OCI-LY1 (cell line): ENCODE results near the gene CARS1.
A peak's percentile ranks its signal among the peaks of the same experiment; 100 is the strongest.

Experiments
- H2AFZ ChIP-seq: fragments of 200-600 bp; sonication (generic), shearing (Covaris generic); 2 replicates; pipeline ENCODE4 v1.6.0; 2014; ENCODE audit warnings: antibody characterized with exemption, mild to moderate bottlenecking, low read length
- H3F3A ChIP-seq: fragments of 200-600 bp; sonication (generic), shearing (Covaris generic); 2 replicates; pipeline ENCODE4 v1.6.0; 2014; ENCODE audit warnings: mild to moderate bottlenecking, antibody characterized with exemption, low read length, moderate library complexity; ENCODE audit not compliant: insufficient read depth
- H3K27ac ChIP-seq: fragments of 200-600 bp; sonication (generic); 2 replicates; pipeline ENCODE4 v1.5.1; 2014; ENCODE audit warnings: low read length, mixed run types, mild to moderate bottlenecking, low read depth; ENCODE audit not compliant: poor library complexity, severe bottlenecking
- H3K27me3 ChIP-seq: fragments of 200-600 bp; sonication (generic); 2 replicates; pipeline ENCODE4 v1.6.0; 2014; ENCODE audit warnings: antibody characterized with exemption, mild to moderate bottlenecking, low read length, moderate library complexity; ENCODE audit not compliant: insufficient read depth
- H3K36me3 ChIP-seq: fragments of 200-600 bp; sonication (generic); 2 replicates; pipeline ENCODE4 v1.6.1; 2014; ENCODE audit warnings: mild to moderate bottlenecking, antibody characterized with exemption, low read length, moderate library complexity, mixed read lengths; ENCODE audit not compliant: insufficient read depth
- H3K4me1 ChIP-seq: fragments of 200-600 bp; sonication (generic); 2 replicates; pipeline ENCODE4 v1.5.1; 2014; ENCODE audit warnings: mild to moderate bottlenecking, low read length, moderate library complexity; ENCODE audit not compliant: insufficient read depth, severe bottlenecking
- H3K4me2 ChIP-seq: fragments of 200-600 bp; sonication (generic), shearing (Covaris generic); 2 replicates; pipeline ENCODE4 v1.6.1; 2014; ENCODE audit warnings: low read length
- H3K4me3 ChIP-seq: fragments of 200-600 bp; sonication (generic); 2 replicates; pipeline ENCODE4 v1.5.1; 2014; ENCODE audit warnings: low read length, low read depth, mild to moderate bottlenecking, mixed read lengths; ENCODE audit not compliant: poor library complexity, severe bottlenecking
- H3K79me2 ChIP-seq: fragments of 200-600 bp; shearing (Covaris generic); 2 replicates; pipeline ENCODE4 v1.6.1; 2016; ENCODE audit warnings: mixed run types, low read length, mixed read lengths; ENCODE audit not compliant: insufficient read depth
- H3K9ac ChIP-seq: fragments of 200-600 bp; sonication (generic), shearing (Covaris generic); 2 replicates; pipeline ENCODE4 v1.6.1; 2014; ENCODE audit warnings: mild to moderate bottlenecking, low read length, mixed read lengths
- H3K9me2 ChIP-seq: fragments of 200-600 bp; sonication (generic), shearing (Covaris generic); 2 replicates; pipeline ENCODE4 v1.6.1; 2014; ENCODE audit warnings: low read depth, mild to moderate bottlenecking, low read length, mixed read lengths
- H3K9me3 ChIP-seq: fragments of 200-600 bp; shearing (Covaris generic); 2 replicates; pipeline ENCODE4 v1.6.1; 2014; ENCODE audit warnings: low read length, mixed read lengths
- H4K20me1 ChIP-seq: fragments of 200-600 bp; sonication (generic), shearing (Covaris generic); 2 replicates; pipeline ENCODE4 v1.6.0; 2016; ENCODE audit warnings: mild to moderate bottlenecking, low read length; ENCODE audit not compliant: insufficient read depth
- EZH2 ChIP-seq: fragments of 200-600 bp; sonication (generic), shearing (Covaris generic); IDR thresholded peaks from 2 replicates; pipeline ENCODE4 v1.8.0; 2017; ENCODE audit warnings: borderline replicate concordance, mixed run types, mild to moderate bottlenecking, antibody characterized with exemption, low read length, moderate library complexity, mixed read lengths
- TF ChIP-seq, protein P1 (sequence below): fragments of 200-600 bp; sonication (generic), shearing (Covaris generic); IDR thresholded peaks from 2 replicates; pipeline ENCODE4 v1.5.1; 2017; ENCODE audit warnings: mild to moderate bottlenecking, antibody characterized with exemption, low read length, moderate library complexity, mixed read lengths

Gene CARS1

DNA sequence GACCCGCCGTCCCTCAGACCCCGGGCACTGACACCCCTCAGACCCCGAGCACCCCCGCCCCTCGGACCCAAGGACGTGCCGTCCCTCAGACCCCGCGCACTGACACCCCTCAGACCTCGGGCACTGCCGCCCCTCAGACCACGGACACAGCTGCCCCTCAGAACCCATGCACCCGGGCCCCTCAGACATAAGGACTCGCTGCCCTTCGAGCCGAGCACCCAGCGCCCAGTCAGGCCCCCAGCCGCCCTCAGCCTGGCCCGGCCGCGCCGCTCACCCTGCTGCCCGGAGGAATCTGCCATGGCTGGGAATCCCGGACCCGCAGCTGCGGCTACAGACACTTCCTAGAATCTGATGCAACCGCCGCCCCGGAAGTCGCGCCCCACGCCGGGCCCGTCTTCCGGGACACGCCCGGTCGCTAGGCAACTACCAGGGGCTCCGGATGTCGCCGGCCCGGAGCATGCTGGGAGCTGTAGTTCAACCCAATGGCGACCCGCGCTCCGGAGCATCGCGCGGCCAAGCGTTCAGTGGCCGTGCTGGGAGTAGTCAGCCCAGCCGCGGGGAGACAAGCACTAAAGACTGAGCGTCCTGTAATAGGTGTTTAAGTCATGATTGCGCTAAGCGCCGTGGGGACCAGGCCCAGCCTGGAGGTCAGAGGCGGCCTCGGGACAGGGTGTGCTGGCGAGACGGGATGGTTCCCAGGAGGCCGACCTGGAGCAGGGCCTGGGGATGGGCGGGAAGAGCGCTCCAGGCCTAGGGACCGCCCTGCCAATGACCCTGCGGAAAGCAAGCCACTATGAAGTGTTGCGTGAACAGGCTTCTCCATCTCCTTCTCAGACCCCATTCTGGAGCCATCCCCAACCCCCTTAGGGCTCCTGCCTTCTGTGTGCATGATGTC, at the start of gene CARS1:
Gene CARS1 (minus strand): TSS at position 355 of the 895 bp plus-strand sequence. CDS start 56 bp downstream, at position 299.
- no peaks in the 10 kb centered on the region for H3K79me2 ChIP-seq
- H3K4me2 ChIP-seq: peak within 1 kb of the TSS; percentile 83
- H3K27me3 ChIP-seq: no peaks in the 10 kb centered on the region
- H3K36me3 ChIP-seq: peaks cover 20% of the 10 kb centered on the region
- H4K20me1 ChIP-seq: no peaks in the 10 kb centered on the region
- H3K27ac ChIP-seq: no peak within 1 kb of the TSS
- H3K9me2 ChIP-seq: no peaks in the 10 kb centered on the region
- H3K4me1 ChIP-seq: peaks cover 22% of the 10 kb centered on the region
- H2AFZ ChIP-seq: peak within 1 kb of the TSS; percentile 77
- H3K4me3 ChIP-seq: peak within 1 kb of the TSS; percentile 90
- H3K9ac ChIP-seq: peak within 1 kb of the TSS; percentile 89
- H3F3A ChIP-seq: no peaks in the 10 kb centered on the region
- no peak for TF ChIP-seq EZH2
- TF ChIP-seq, protein P1, sequence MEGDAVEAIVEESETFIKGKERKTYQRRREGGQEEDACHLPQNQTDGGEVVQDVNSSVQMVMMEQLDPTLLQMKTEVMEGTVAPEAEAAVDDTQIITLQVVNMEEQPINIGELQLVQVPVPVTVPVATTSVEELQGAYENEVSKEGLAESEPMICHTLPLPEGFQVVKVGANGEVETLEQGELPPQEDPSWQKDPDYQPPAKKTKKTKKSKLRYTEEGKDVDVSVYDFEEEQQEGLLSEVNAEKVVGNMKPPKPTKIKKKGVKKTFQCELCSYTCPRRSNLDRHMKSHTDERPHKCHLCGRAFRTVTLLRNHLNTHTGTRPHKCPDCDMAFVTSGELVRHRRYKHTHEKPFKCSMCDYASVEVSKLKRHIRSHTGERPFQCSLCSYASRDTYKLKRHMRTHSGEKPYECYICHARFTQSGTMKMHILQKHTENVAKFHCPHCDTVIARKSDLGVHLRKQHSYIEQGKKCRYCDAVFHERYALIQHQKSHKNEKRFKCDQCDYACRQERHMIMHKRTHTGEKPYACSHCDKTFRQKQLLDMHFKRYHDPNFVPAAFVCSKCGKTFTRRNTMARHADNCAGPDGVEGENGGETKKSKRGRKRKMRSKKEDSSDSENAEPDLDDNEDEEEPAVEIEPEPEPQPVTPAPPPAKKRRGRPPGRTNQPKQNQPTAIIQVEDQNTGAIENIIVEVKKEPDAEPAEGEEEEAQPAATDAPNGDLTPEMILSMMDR: no peak
- no peaks in the 10 kb centered on the region for H3K9me3 ChIP-seq

DNA sequence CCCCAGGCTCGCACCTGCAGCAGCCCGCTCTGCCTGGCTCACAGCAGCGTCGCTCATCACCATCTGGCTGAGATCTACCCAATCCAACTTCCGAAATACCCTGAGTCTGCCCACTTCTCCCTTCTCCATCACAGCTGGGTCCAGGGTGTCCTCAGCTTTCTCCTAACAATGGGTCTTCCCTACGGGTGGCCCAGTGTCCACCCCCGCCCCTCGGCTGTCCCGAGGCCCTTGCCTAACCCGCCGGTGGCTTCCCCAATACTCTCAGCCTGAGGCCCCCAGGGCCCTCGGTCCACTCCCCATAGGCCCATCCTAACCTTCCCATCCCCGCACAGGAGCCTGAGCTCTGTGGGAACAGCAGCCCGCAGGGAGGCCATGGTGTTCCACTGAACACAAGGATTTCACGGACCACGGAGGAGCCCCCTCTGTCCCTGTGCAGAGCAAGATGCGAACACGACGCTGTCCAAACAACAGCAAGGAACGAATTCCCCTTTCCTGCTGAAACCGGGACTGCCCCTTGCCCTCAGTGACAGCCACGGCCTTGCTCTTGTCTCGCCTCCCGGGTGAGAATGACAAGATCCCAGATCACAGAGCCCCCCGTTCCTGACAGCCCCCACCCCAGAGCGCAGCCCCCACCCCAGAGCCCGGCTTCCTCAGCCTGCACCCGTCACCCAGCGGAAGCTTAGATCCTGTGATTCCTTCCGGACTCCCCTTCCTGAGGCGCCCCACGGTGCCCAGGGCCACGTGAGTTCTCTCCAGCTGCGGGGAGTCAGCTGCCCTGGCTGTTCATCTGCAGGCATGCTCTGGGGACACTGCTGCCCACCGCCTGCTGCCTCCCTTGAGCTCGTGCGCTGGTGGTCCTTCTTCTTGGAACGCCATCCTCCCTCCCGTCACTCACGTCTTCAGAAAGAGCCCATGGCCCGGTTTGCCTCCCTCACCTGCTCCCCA, 48.8 kb upstream of the CARS1 start:
- Histone ChIP-seq H3K27ac (no peak overlapping the region), H3K4me1 (no peaks in the 10 kb centered on the region), H3K9me2 (no peaks in the 10 kb centered on the region), H3F3A (no peaks in the 10 kb centered on the region), H3K79me2 (no peaks in the 10 kb centered on the region), H4K20me1 (no peaks in the 10 kb centered on the region), H3K9ac (no peak overlapping the region), H2AFZ (no peak overlapping the region), H3K36me3 (no peaks in the 10 kb centered on the region), H3K27me3 (0 out of 2 replicates have a peak, but pooled peaks cover 9% of the 10 kb centered on the region), H3K4me2 (no peak overlapping the region), H3K9me3 (no peaks in the 10 kb centered on the region), H3K4me3 (no peak overlapping the region)
- TF ChIP-seq, protein P1: no peak
- TF ChIP-seq EZH2: no peak

DNA sequence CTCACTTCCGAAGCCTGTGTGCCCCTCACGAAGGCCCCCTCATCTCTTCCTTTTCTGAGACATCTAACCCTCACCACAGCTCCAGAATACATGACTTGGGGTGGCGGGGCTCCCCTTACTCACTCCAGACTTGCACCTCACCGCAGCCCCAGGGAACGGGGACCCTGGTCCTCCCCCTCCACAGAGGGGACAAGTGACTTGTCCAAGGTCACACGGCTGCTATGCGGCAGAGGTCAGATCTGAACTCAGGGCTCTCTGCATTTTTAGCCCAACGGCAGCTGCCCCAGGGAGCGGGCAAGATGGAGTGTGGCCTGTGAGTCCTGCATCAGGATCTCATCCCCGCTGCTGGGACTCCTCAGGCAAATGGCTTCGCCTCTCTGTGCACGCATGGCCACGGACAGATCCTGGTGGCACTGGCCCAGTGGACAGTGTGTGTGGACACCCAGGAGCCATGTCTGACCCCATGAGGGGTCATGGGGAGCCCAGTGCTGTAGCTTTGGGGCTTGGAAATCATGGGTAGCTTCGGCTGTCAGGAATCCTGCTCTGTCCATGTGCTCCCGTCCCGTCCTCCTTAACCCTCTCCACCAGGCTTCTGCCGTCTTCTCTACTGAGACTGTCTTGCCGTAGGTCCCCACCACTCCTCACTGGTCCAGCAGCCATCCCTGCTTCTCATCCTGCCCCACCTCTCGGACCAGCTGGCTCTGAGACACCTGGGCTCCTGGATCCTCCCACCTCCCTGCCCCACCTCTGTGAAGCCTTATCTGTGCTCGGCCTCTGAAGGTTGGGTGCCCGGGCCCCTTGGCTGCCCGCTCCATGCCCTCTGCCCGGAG, 48.0 kb upstream of the CARS1 start:
- Histone ChIP-seq H3K27ac (no peak overlapping the region), H3K9me3 (no peaks in the 10 kb centered on the region), H3K36me3 (no peaks in the 10 kb centered on the region)

More for the DNA sequence above, 48.0 kb upstream of the CARS1 start:
- no peaks in the 10 kb centered on the region for H3K4me1 ChIP-seq
- no peak overlapping the region for H3K4me2 ChIP-seq
- no peaks in the 10 kb centered on the region for H3K79me2 ChIP-seq
- no peak overlapping the region for H3K9ac ChIP-seq
- TF ChIP-seq, protein P1: no peak
- no peak for TF ChIP-seq EZH2
- no peaks in the 10 kb centered on the region for H3K9me2 ChIP-seq
- H3K4me3 ChIP-seq: no peak overlapping the region
- no peaks in the 10 kb centered on the region for H3F3A ChIP-seq
- no peaks in the 10 kb centered on the region for H4K20me1 ChIP-seq
- no peak overlapping the region for H2AFZ ChIP-seq
- 0 out of 2 replicates have a peak, but pooled peaks cover 9% of the 10 kb centered on the region for H3K27me3 ChIP-seq
